GM23338 (cell line): ENCODE data around the gene LTBP2. TPM values are rescaled to one million over a fixed set of nuclear protein-coding genes. Genes with fewer than 3 reads are reported as not detected.

Source experiments
- ATAC-seq: fragments of 200-7000 bp; cut with Tn5 transposase; 3 replicates; pipeline ENCODE4 v1.9.1; 2020
- DNase-seq: peaks from one replicate; pipeline ENCODE4 v3.0.0-alpha.2; 2015; ENCODE audit warnings: low spot score
- H2AFZ ChIP-seq: fragments of 200-600 bp; sonication (generic); 2 replicates; pipeline ENCODE4 v1.8.0; 2016; ENCODE audit warnings: antibody characterized with exemption, mild to moderate bottlenecking, moderate library complexity
- H3F3A ChIP-seq: fragments of 200-600 bp; sonication (generic); replicated peaks from 2 replicates; pipeline ENCODE4 v1.8.0; 2017; ENCODE audit warnings: antibody characterized with exemption, mixed run types, low read depth
- H3K27ac ChIP-seq: fragments of 200-600 bp; sonication (generic); 2 replicates; pipeline ENCODE4 v1.6.1; 2016; ENCODE audit warnings: low read depth
- H3K27me3 ChIP-seq: fragments of 200-600 bp; sonication (generic); 2 replicates; pipeline ENCODE4 v1.8.0; 2016; ENCODE audit warnings: mild to moderate bottlenecking, mixed run types, moderate library complexity; ENCODE audit not compliant: insufficient read depth
- H3K36me3 ChIP-seq: fragments of 200-600 bp; sonication (generic); 2 replicates; pipeline ENCODE4 v1.8.0; 2016; ENCODE audit warnings: mild to moderate bottlenecking; ENCODE audit not compliant: insufficient read depth
- H3K4me1 ChIP-seq: fragments of 200-600 bp; sonication (generic); 2 replicates; pipeline ENCODE4 v1.8.0; 2016; ENCODE audit warnings: mild to moderate bottlenecking, moderate library complexity; ENCODE audit not compliant: insufficient read depth
- H3K4me2 ChIP-seq: fragments of 200-600 bp; sonication (generic); 2 replicates; pipeline ENCODE4 v1.7.1; 2017; ENCODE audit warnings: mixed run types
- H3K4me3 ChIP-seq: fragments of 200-600 bp; sonication (generic); 2 replicates; pipeline ENCODE4 v1.6.1; 2016; ENCODE audit warnings: mixed run types
- H3K79me2 ChIP-seq: fragments of 200-600 bp; sonication (generic); replicated peaks from 2 replicates; pipeline ENCODE4 v1.8.0; 2017; ENCODE audit warnings: mild to moderate bottlenecking; ENCODE audit not compliant: insufficient read depth
- H3K9me2 ChIP-seq: fragments of 200-600 bp; sonication (generic); 2 replicates; pipeline ENCODE4 v1.8.0; 2017; ENCODE audit not compliant: insufficient read depth
- H4K20me1 ChIP-seq: fragments of 200-600 bp; sonication (generic); replicated peaks from 2 replicates; pipeline ENCODE4 v1.8.0; 2017; ENCODE audit warnings: mild to moderate bottlenecking; ENCODE audit not compliant: insufficient read depth
- H3K27ac Mint-ChIP-seq: 2 replicates; pipeline ENCODE4 v1.8.0; 2020; ENCODE audit warnings: inconsistent platforms, mild to moderate bottlenecking, moderate library complexity, mixed read lengths
- H3K27me3 Mint-ChIP-seq: 3 replicates; pipeline ENCODE4 v1.8.0; 2022; ENCODE audit warnings: low read depth, mild to moderate bottlenecking, moderate library complexity, mixed read lengths, inconsistent platforms; ENCODE audit not compliant: insufficient read depth, poor library complexity
- H3K36me3 Mint-ChIP-seq: 3 replicates; pipeline ENCODE4 v1.8.0; 2021; ENCODE audit warnings: low read depth, mild to moderate bottlenecking, inconsistent platforms, moderate library complexity, mixed read lengths
- H3K4me1 Mint-ChIP-seq: 3 replicates; pipeline ENCODE4 v1.8.0; 2020; ENCODE audit warnings: mild to moderate bottlenecking, inconsistent platforms, mixed read lengths
- H3K4me3 Mint-ChIP-seq: 3 replicates; pipeline ENCODE4 v1.8.0; 2021; ENCODE audit warnings: moderate library complexity, mild to moderate bottlenecking, inconsistent platforms, mixed read lengths
- H3K9me3 Mint-ChIP-seq: 3 replicates; pipeline ENCODE4 v1.8.0; 2020; ENCODE audit warnings: moderate library complexity, mild to moderate bottlenecking, inconsistent platforms, mixed read lengths
- CREB1 ChIP-seq: fragments of 250-450 bp; sonication (Bioruptor Pico); IDR thresholded peaks from 2 replicates; pipeline ENCODE4 v1.5.0; 2020; ENCODE audit warnings: low read depth, mild to moderate bottlenecking, moderate library complexity
- CTCF ChIP-seq, 2 experiments: fragments of 200-600 bp in 1 of 2; sonication (generic) in 1 of 2; conservative IDR thresholded peaks; 2 replicates each; pipeline versions ENCODE4 v1.5.1 to v1.6.1; 2016 to 2017; ENCODE audit warnings: antibody characterized with exemption in 2 of 2, low read depth in 2 of 2, mild to moderate bottlenecking in 2 of 2, moderate library complexity in 1 of 2
- ETS1 ChIP-seq: IDR thresholded peaks from 2 replicates; pipeline ENCODE4 v1.6.1; 2016; ENCODE audit warnings: antibody characterized with exemption
- EZH2 ChIP-seq: fragments of 200-600 bp; sonication (generic); IDR thresholded peaks from one replicate; pipeline ENCODE4 v1.8.0; 2017; ENCODE audit warnings: antibody characterized with exemption, mild to moderate bottlenecking, low read depth; ENCODE audit not compliant: unreplicated experiment
- EZH2phosphoT487 ChIP-seq: fragments of 200-600 bp; sonication (generic); IDR thresholded peaks from one replicate; pipeline ENCODE4 v1.8.1; 2018; ENCODE audit warnings: antibody characterized with exemption; ENCODE audit not compliant: unreplicated experiment
- JUNB ChIP-seq: IDR thresholded peaks from one replicate; pipeline ENCODE4 v1.6.1; 2016; ENCODE audit warnings: antibody characterized with exemption; ENCODE audit not compliant: unreplicated experiment
- NANOG ChIP-seq: IDR thresholded peaks from 2 replicates; pipeline ENCODE4 v1.6.1; 2016; ENCODE audit warnings: antibody characterized with exemption, borderline replicate concordance
- POLR2AphosphoS5 ChIP-seq: IDR thresholded peaks from 2 replicates; pipeline ENCODE4 v1.6.1; 2016; ENCODE audit warnings: antibody characterized with exemption, low read depth
- REST ChIP-seq: IDR thresholded peaks from one replicate; pipeline ENCODE4 v1.6.1; 2018; ENCODE audit warnings: antibody characterized with exemption; ENCODE audit not compliant: unreplicated experiment
- STAT1 ChIP-seq: IDR thresholded peaks from one replicate; pipeline ENCODE4 v1.6.1; 2016; ENCODE audit warnings: antibody characterized with exemption; ENCODE audit not compliant: unreplicated experiment
- ZNF114 ChIP-seq: fragments of 250-450 bp; sonication (Bioruptor Pico); IDR thresholded peaks from 2 replicates; pipeline ENCODE4 v1.5.0; 2020; ENCODE audit warnings: mild to moderate bottlenecking, moderate library complexity
- ZNF331 ChIP-seq: fragments of 250-450 bp; sonication (Bioruptor Pico); IDR thresholded peaks from 2 replicates; pipeline ENCODE4 v1.5.0; 2020; ENCODE audit warnings: low read depth, mild to moderate bottlenecking, moderate library complexity
- ZNF462 ChIP-seq: fragments of 250-450 bp; sonication (Bioruptor Pico); IDR thresholded peaks from 2 replicates; pipeline ENCODE4 v1.5.0; 2020; ENCODE audit warnings: mild to moderate bottlenecking, moderate library complexity
- polyA plus RNA-seq: library from polyadenylated mRNA; unstranded; fragments of >200 nt; fragmentation: Nextera tagmentation; extraction: Ambion mirVana; gene quantifications from 2 replicates; pipeline ENCODE4 v1.2.1, GENCODE V29; 2016
- total RNA-seq: library from RNA; depleted of rRNA; stranded (reverse); fragments of >200 nt; shearing (Covaris generic); gene quantifications from 2 replicates; pipeline ENCODE4 v1.2.3, GENCODE V29; 2014

The LTBP2 gene
- total and polyA plus RNA-seq, 2 experiments from 2014 or later, result 0.27 to 0.49 TPM

GRCh38 chr14:74551001-74551400 is 61.0 kb downstream of the LTBP2 start:
- Mint-ChIP-seq H3K4me3 (no peak overlapping the region), H3K4me1 (peaks cover 16% of the 10 kb centered on the region), H3K27me3 (peaks cover 9% of the 10 kb centered on the region), H3K27ac (no peak overlapping the region), H3K36me3 (no peaks in the 10 kb centered on the region), H3K9me3 (no peaks in the 10 kb centered on the region)
- no peaks in the 10 kb centered on the region for H3F3A ChIP-seq
- no peak for TF ChIP-seq STAT1
- TF ChIP-seq ZNF462, result no peak
- TF ChIP-seq ZNF331 (CRISPR knock-in tag), result no peak
- TF ChIP-seq JUNB, result no peak
- TF ChIP-seq ZNF114 (CRISPR knock-in tag), result no peak
- no peak for TF ChIP-seq REST
- no peak for TF ChIP-seq POLR2AphosphoS5
- TF ChIP-seq CTCF (conservative IDR thresholded peaks at IDR 0.05; ENCODE audit: low read depth in 2 of 2), result no peak
- TF ChIP-seq CREB1 (CRISPR knock-in tag), result no peak
- no peak for TF ChIP-seq NANOG
- no peak for TF ChIP-seq ETS1
- TF ChIP-seq EZH2, result no peak
- no peak for TF ChIP-seq EZH2phosphoT487
- no peaks in the 10 kb centered on the region for H3K9me2 ChIP-seq
- H3K79me2 ChIP-seq, result no peaks in the 10 kb centered on the region
- H3K4me1 ChIP-seq, result peaks cover 5% of the 10 kb centered on the region
- no peaks in the 10 kb centered on the region for H3K36me3 ChIP-seq
- H2AFZ ChIP-seq, result 0 out of 2 replicates have a peak overlapping the region, but pooled peaks have one; percentile 56
- H3K27ac ChIP-seq, result no peak overlapping the region
- no peaks in the 10 kb centered on the region for H4K20me1 ChIP-seq
- no peaks in the 10 kb centered on the region for H3K27me3 ChIP-seq
- DNase-seq (no peak), ATAC-seq (peak; percentile 5; the same call in 1 of the 3 replicates)
- no peak overlapping the region for H3K4me2 ChIP-seq
- no peak overlapping the region for H3K4me3 ChIP-seq
